ENCODE measurements around the gene OSBPL10.

OSBPL10 gene

GRCh38 chr3:31847760-31848159, 133.3 kb downstream of the OSBPL10 start:
- no peak for DNase-seq (ENCODE audit: low read depth)

GRCh38 chr3:31841515-31841914, 139.5 kb downstream of the OSBPL10 start:
- no peak for DNase-seq (ENCODE audit: low read depth)

- DNase-seq (ENCODE audit: low read depth), result no peak
These were observed 140.8 kb downstream of the OSBPL10 start for GRCh38 chr3:31840252-31840651.

- no peak for DNase-seq (ENCODE audit: low read depth)
These were observed 141.7 kb downstream of the OSBPL10 start for GRCh38 chr3:31839144-31839917.

GRCh38 chr3:31836131-31837075, 144.7 kb downstream of the OSBPL10 start:
- no peak for DNase-seq (ENCODE audit: low read depth)

- no peak for DNase-seq (ENCODE audit: low read depth)
These were observed 147.5 kb downstream of the OSBPL10 start for GRCh38 chr3:31833391-31834190.

- no peak for DNase-seq (ENCODE audit: low read depth)
These were observed 148.5 kb downstream of the OSBPL10 start for GRCh38 chr3:31832551-31832950.

- no peak for DNase-seq (ENCODE audit: low read depth)
These were observed 149.5 kb downstream of the OSBPL10 start for GRCh38 chr3:31831591-31831990.

GRCh38 chr3:31829826-31830426, 151.1 kb downstream of the OSBPL10 start:
- no peak for DNase-seq (ENCODE audit: low read depth)

- DNase-seq (ENCODE audit: low read depth), result no peak
These were observed 152.1 kb downstream of the OSBPL10 start for GRCh38 chr3:31829010-31829409.

GRCh38 chr3:31828007-31828406, 153.1 kb downstream of the OSBPL10 start:
- DNase-seq (ENCODE audit: low read depth), result no peak

GRCh38 chr3:31823184-31823583, 157.9 kb downstream of the OSBPL10 start:
- DNase-seq (ENCODE audit: low read depth), result no peak

- no peak for DNase-seq (ENCODE audit: low read depth)
These were observed 159.9 kb downstream of the OSBPL10 start for GRCh38 chr3:31821118-31821517.

GRCh38 chr3:31819441-31819840, 161.6 kb downstream of the OSBPL10 start:
- DNase-seq (ENCODE audit: low read depth), result no peak

- no peak for DNase-seq (ENCODE audit: low read depth)
These were observed 163.6 kb downstream of the OSBPL10 start for GRCh38 chr3:31817411-31817966.

- DNase-seq (ENCODE audit: low read depth), result no peak
These were observed 165.2 kb downstream of the OSBPL10 start for GRCh38 chr3:31815631-31816440.

GRCh38 chr3:31815006-31815405, 166.1 kb downstream of the OSBPL10 start:
- DNase-seq (ENCODE audit: low read depth), result no peak

GRCh38 chr3:31813686-31814085, 167.4 kb downstream of the OSBPL10 start:
- no peak for DNase-seq (ENCODE audit: low read depth)

GRCh38 chr3:31813197-31813596, 167.9 kb downstream of the OSBPL10 start:
- DNase-seq (ENCODE audit: low read depth), result no peak

- DNase-seq (ENCODE audit: low read depth), result no peak
These were observed 170.1 kb downstream of the OSBPL10 start for GRCh38 chr3:31810991-31811433.
